ENCODE data around the gene SPIRE2.

GRCh38 chr16:89785523-89786155 lies 42.6 kb upstream of the SPIRE2 start:
- no peak for TF ChIP-seq CTCF (IDR thresholded peaks at IDR 0.05)
- no peak for TF ChIP-seq POLR2A (IDR thresholded peaks at IDR 0.05)
